CD4-positive, alpha-beta T cell treated with Interleukin-15 for 1 hour (primary cell): Measurements from ENCODE around the gene HCLS1.
"Not testable (repeated sequence)": the region's sequence is repeated elsewhere in the genome, so short reads cannot be mapped to it uniquely, and the experiment has no call there.

Experiments
- DNase-seq: peaks from one replicate; pipeline ENCODE4 v3.0.0-alpha.2; 2020

HCLS1 gene

GRCh38 chr3:121594850-121595249, 65.9 kb downstream of the HCLS1 start:
- DNase-seq: no peak

- DNase-seq: not testable (repeated sequence)
Measured at GRCh38 chr3:121593806-121594205, 66.9 kb downstream of the HCLS1 start.

GRCh38 chr3:121592856-121593702, 67.6 kb downstream of the HCLS1 start, which contains the start of gene FBXO40:
Gene FBXO40 (plus strand): TSS chr3:121593379. CDS start chr3:121620576, 27,197 bp downstream.
- no peak for DNase-seq

GRCh38 chr3:121584418-121584817, 76.3 kb downstream of the HCLS1 start:
- no peak for DNase-seq

DNA sequence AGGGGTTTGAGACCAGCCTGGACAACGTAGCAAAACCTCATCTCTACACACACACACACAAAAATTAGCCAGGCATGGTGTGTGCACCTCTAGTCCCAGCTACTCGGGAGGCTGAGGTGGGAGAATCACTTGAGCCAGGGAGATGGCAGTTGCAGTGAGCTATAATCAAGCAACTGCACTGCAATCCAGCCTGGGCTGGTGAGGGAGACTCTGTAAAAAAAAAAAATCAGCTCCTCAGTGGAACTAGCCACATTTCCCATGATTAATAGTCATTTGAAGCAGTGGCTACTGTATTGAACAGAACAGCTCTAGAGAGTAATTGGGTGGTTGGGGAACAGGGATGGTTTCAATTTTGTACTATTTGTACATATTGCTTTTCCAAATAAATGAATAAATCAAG, 79.0 kb downstream of the HCLS1 start:
- DNase-seq: no peak
